GM12878 (cell line): ENCODE measurements around the gene TMEM126A.
"Not testable (repeated sequence)": the region's sequence is repeated elsewhere in the genome, so short reads cannot be mapped to it uniquely, and the experiment has no call there.

Experiments used
- ATF7 ChIP-seq: fragments of 450-650 bp; IDR thresholded peaks from 2 replicates; pipeline ENCODE4 v1.6.1; 2016; ENCODE audit warnings: low read depth, mild to moderate bottlenecking
- CHD2 ChIP-seq: IDR thresholded peaks from 2 replicates; pipeline ENCODE4 v1.6.1; 2011; ENCODE audit warnings: low read depth, low read length, improper control_type of control experiment, borderline replicate concordance
- ESRRA ChIP-seq: IDR thresholded peaks from 2 replicates; pipeline ENCODE4 v1.6.1; 2012; ENCODE audit warnings: mild to moderate bottlenecking, low read length, improper control_type of control experiment
- MEF2A ChIP-seq: IDR thresholded peaks from 2 replicates; pipeline ENCODE4 v1.6.1; 2011; ENCODE audit warnings: low read depth, mild to moderate bottlenecking, low read length, moderate library complexity; ENCODE audit not compliant: insufficient read depth
- PAX8 ChIP-seq: fragments of 450-650 bp; IDR thresholded peaks from 2 replicates; pipeline ENCODE4 v1.6.1; 2017; ENCODE audit warnings: mild to moderate bottlenecking, moderate library complexity
- POLR2A ChIP-seq: IDR thresholded peaks from 2 replicates; pipeline ENCODE4 v1.6.1; 2011; ENCODE audit warnings: low read depth, mild to moderate bottlenecking, low read length
- SUZ12 ChIP-seq: fragments of 200-600 bp; sonication (generic); IDR thresholded peaks from one replicate; pipeline ENCODE4 v1.6.1; 2018; ENCODE audit warnings: antibody characterized with exemption, mild to moderate bottlenecking; ENCODE audit not compliant: unreplicated experiment
- TF ChIP-seq, protein P1 (sequence below): IDR thresholded peaks from 2 replicates; pipeline ENCODE4 v1.6.1; 2012; ENCODE audit warnings: mild to moderate bottlenecking, low read depth, low read length
- TF ChIP-seq, protein P2 (sequence below): fragments of 450-650 bp; IDR thresholded peaks from 2 replicates; pipeline ENCODE4 v1.6.1; 2017; ENCODE audit warnings: mild to moderate bottlenecking

- TF ChIP-seq SUZ12, POLR2A, CHD2, ESRRA, ATF7, MEF2A, PAX8: not testable (repeated sequence)
- TF ChIP-seq, protein P1, sequence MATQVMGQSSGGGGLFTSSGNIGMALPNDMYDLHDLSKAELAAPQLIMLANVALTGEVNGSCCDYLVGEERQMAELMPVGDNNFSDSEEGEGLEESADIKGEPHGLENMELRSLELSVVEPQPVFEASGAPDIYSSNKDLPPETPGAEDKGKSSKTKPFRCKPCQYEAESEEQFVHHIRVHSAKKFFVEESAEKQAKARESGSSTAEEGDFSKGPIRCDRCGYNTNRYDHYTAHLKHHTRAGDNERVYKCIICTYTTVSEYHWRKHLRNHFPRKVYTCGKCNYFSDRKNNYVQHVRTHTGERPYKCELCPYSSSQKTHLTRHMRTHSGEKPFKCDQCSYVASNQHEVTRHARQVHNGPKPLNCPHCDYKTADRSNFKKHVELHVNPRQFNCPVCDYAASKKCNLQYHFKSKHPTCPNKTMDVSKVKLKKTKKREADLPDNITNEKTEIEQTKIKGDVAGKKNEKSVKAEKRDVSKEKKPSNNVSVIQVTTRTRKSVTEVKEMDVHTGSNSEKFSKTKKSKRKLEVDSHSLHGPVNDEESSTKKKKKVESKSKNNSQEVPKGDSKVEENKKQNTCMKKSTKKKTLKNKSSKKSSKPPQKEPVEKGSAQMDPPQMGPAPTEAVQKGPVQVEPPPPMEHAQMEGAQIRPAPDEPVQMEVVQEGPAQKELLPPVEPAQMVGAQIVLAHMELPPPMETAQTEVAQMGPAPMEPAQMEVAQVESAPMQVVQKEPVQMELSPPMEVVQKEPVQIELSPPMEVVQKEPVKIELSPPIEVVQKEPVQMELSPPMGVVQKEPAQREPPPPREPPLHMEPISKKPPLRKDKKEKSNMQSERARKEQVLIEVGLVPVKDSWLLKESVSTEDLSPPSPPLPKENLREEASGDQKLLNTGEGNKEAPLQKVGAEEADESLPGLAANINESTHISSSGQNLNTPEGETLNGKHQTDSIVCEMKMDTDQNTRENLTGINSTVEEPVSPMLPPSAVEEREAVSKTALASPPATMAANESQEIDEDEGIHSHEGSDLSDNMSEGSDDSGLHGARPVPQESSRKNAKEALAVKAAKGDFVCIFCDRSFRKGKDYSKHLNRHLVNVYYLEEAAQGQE: not testable (repeated sequence)
- TF ChIP-seq, protein P2, sequence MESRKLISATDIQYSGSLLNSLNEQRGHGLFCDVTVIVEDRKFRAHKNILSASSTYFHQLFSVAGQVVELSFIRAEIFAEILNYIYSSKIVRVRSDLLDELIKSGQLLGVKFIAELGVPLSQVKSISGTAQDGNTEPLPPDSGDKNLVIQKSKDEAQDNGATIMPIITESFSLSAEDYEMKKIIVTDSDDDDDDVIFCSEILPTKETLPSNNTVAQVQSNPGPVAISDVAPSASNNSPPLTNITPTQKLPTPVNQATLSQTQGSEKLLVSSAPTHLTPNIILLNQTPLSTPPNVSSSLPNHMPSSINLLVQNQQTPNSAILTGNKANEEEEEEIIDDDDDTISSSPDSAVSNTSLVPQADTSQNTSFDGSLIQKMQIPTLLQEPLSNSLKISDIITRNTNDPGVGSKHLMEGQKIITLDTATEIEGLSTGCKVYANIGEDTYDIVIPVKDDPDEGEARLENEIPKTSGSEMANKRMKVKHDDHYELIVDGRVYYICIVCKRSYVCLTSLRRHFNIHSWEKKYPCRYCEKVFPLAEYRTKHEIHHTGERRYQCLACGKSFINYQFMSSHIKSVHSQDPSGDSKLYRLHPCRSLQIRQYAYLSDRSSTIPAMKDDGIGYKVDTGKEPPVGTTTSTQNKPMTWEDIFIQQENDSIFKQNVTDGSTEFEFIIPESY: not testable (repeated sequence)
These were observed 6.6 kb downstream of the TMEM126A start for GRCh38 chr11:85654343-85654742.
